Measurements from ENCODE around the gene SMYD3. TPM values are rescaled to one million over a fixed set of nuclear protein-coding genes. Genes with fewer than 3 reads are reported as not detected.

Gene SMYD3
- polyA plus RNA-seq, 2 of the 4 experiments (the other 2 are of a cell fraction) = 18.2 to 35.2 TPM

- ChIA-PET POLR2A (no interaction called here), CTCF (no interaction called here)
- H3K9me3 ChIP-seq = no peaks in the 10 kb centered on the region
- H3K4me2 ChIP-seq = no peak overlapping the region
- ATAC-seq (no peak), DNase-seq (ENCODE audit: low read depth in 1 of 2, low spot score in 1 of 2) (no peak), FAIRE-seq (no peak)
- no peaks in the 10 kb centered on the region for H3K4me1 ChIP-seq
- H3K27ac ChIP-seq = no peak overlapping the region
- WGBS (ENCODE audit: missing lambda C conversion rate) = 47% methylated on average over 5 of the region's 5 CpGs
- TF ChIP-seq SREBF2 (IDR thresholded peaks at IDR 0.05) = no peak
- TF ChIP-seq, protein P1, sequence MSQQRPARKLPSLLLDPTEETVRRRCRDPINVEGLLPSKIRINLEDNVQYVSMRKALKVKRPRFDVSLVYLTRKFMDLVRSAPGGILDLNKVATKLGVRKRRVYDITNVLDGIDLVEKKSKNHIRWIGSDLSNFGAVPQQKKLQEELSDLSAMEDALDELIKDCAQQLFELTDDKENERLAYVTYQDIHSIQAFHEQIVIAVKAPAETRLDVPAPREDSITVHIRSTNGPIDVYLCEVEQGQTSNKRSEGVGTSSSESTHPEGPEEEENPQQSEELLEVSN (IDR thresholded peaks at IDR 0.05; ENCODE audit: borderline replicate concordance, low read depth) = no peak
- no peak for TF ChIP-seq HEYL (CRISPR knock-in tag; IDR thresholded peaks at IDR 0.05)
- no peak overlapping the region for H3K4me3 ChIP-seq
These were observed 799.1 kb downstream of the SMYD3 start for GRCh38 chr1:245707941-245708340.

- ChIA-PET POLR2A (no interaction called here), CTCF (no interaction called here)
- TF ChIP-seq ZNF302 (CRISPR knock-in tag; IDR thresholded peaks at IDR 0.05) (no peak), EP300 (IDR thresholded peaks at IDR 0.05) (no peak), CBX2 (IDR thresholded peaks at IDR 0.05; ENCODE audit: borderline replicate concordance, low read depth) (no peak), FOSL2 (IDR thresholded peaks at IDR 0.05) (no peak), FOSL2 (CRISPR knock-in tag; IDR thresholded peaks at IDR 0.05) (peak; percentile 48; the same call in 1 of the 2 replicates), EHF (CRISPR knock-in tag; IDR thresholded peaks at IDR 0.05) (no peak)
- TF ChIP-seq, protein P2, sequence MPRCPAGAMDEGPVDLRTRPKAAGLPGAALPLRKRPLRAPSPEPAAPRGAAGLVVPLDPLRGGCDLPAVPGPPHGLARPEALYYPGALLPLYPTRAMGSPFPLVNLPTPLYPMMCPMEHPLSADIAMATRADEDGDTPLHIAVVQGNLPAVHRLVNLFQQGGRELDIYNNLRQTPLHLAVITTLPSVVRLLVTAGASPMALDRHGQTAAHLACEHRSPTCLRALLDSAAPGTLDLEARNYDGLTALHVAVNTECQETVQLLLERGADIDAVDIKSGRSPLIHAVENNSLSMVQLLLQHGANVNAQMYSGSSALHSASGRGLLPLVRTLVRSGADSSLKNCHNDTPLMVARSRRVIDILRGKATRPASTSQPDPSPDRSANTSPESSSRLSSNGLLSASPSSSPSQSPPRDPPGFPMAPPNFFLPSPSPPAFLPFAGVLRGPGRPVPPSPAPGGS (IDR thresholded peaks at IDR 0.05) = no peak
- TF ChIP-seq, protein P1 (IDR thresholded peaks at IDR 0.05; ENCODE audit: borderline replicate concordance, low read depth) = no peak
- Histone ChIP-seq H3K9me3 (no peaks in the 10 kb centered on the region), H3K4me1 (no peaks in the 10 kb centered on the region), H3K4me3 (no peak overlapping the region), H3K27ac (no peak overlapping the region), H3K4me2 (no peak overlapping the region)
- FAIRE-seq (no peak), DNase-seq (ENCODE audit: low read depth in 1 of 2, low spot score in 1 of 2) (no peak), ATAC-seq (peak in 1 of 2 experiments; percentile 39; a peak in 2 of 6 replicates)
- 35% methylated on average over 7 of the region's 7 CpGs for WGBS (ENCODE audit: missing lambda C conversion rate)
These were observed 802.3 kb downstream of the SMYD3 start for GRCh38 chr1:245704765-245705164.

DNA sequence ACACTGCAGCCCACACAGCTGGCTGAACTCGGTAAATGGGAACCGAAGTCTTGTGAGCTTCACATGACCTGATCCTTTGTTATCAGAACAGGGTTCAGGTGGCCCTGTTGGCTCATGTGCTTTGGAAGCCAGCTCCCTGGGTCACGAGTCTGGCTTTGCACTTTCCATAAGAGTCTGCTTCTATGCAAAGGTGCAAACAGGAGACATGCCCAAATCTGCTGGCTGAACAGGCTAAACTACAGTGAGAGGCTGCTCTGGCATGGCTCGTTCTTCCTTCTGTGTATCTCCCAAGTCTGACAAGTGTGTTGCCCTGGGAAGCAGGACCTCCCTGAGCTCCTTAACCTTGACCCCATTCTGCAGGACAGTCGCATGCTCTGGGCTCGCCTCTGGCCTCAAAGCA, 802.7 kb downstream of the SMYD3 start:
- WGBS (ENCODE audit: missing lambda C conversion rate) = 43% methylated on average over 5 of the region's 6 CpGs
- ATAC-seq = no peak; a peak in 1 of 6 replicates
- Histone ChIP-seq H3K4me2 (no peak overlapping the region), H3K27ac (no peak overlapping the region), H3K9me3 (no peaks in the 10 kb centered on the region), H3K4me1 (no peaks in the 10 kb centered on the region), H3K4me3 (no peak overlapping the region)
- FAIRE-seq = no peak
- no peak for DNase-seq (ENCODE audit: low read depth in 1 of 2, low spot score in 1 of 2)
- ChIA-PET CTCF (no interaction called here), POLR2A (no interaction called here)
- TF ChIP-seq CHD4 (IDR thresholded peaks at IDR 0.05; ENCODE audit: borderline replicate concordance) (no peak), PHF8 (IDR thresholded peaks at IDR 0.05; ENCODE audit: borderline replicate concordance, low read depth) (no peak), MYC (IDR thresholded peaks at IDR 0.05; ENCODE audit: borderline replicate concordance, low read length) (no peak), HOXA7 (CRISPR knock-in tag; IDR thresholded peaks at IDR 0.05) (no peak), KDM1A (IDR thresholded peaks at IDR 0.05; ENCODE audit: low read depth) (no peak), RAD21 (conservative IDR thresholded peaks at IDR 0.05 in 1 of 2, IDR thresholded peaks at IDR 0.05 in 1 of 2) (no peak), HMGXB4 (CRISPR knock-in tag; IDR thresholded peaks at IDR 0.05; ENCODE audit: borderline replicate concordance) (no peak), CEBPB (IDR thresholded peaks at IDR 0.05) (no peak), CHD2 (IDR thresholded peaks at IDR 0.05; ENCODE audit: low read length, partially characterized antibody) (no peak), TP53 (CRISPR knock-in tag; IDR thresholded peaks at IDR 0.05) (no peak), FOXS1 (CRISPR knock-in tag; IDR thresholded peaks at IDR 0.05) (no peak), HOXB5 (CRISPR knock-in tag; IDR thresholded peaks at IDR 0.05) (no peak)
- TF ChIP-seq, protein P3, sequence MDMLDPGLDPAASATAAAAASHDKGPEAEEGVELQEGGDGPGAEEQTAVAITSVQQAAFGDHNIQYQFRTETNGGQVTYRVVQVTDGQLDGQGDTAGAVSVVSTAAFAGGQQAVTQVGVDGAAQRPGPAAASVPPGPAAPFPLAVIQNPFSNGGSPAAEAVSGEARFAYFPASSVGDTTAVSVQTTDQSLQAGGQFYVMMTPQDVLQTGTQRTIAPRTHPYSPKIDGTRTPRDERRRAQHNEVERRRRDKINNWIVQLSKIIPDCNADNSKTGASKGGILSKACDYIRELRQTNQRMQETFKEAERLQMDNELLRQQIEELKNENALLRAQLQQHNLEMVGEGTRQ (IDR thresholded peaks at IDR 0.05) = no peak
